H1 (cell line): ENCODE results near the gene PLK1. TPM values are rescaled to one million over a fixed set of nuclear protein-coding genes. Genes with fewer than 3 reads are reported as not detected.

Experiments
- CTCF ChIA-PET: fragments of 300-600 bp; sonication (Branson Sonifier 250); formaldehyde crosslinking; loops from one replicate; lab custom pipeline; 2021; ENCODE audit not compliant: partially characterized antibody; lab: Charles Lee
- POLR2A ChIA-PET: fragments of 300-600 bp; sonication (Branson Sonifier 250); formaldehyde crosslinking; loops from one replicate; lab custom pipeline; 2021; ENCODE audit warnings: inconsistent platforms; ENCODE audit not compliant: partially characterized antibody; lab: Charles Lee
- DNase-seq, 2 experiments: peaks; one replicate each; pipeline versions ENCODE4 v3.0.0 to v3.0.0-alpha.2; 2010 to 2022; ENCODE audit warnings: low spot score in 2 of 2, low read depth in 1 of 2, mixed read lengths in 1 of 2
- FAIRE-seq: peaks from 2 replicates; lab custom pipeline; 2011; peaks lifted over from hg19 to GRCh38; lab: Jason Lieb, UNC
- H2AFZ ChIP-seq: 2 replicates; pipeline ENCODE4 v1.8.1; 2012; ENCODE audit warnings: low read length, inconsistent platforms
- H2AK5ac ChIP-seq: 2 replicates; pipeline ENCODE4 v1.6.1; 2013; ENCODE audit warnings: low read depth, low read length
- H2BK120ac ChIP-seq: replicated peaks from 2 replicates; pipeline ENCODE3; 2013; ENCODE audit warnings: low read depth, low read length, inconsistent platforms
- H2BK12ac ChIP-seq: 2 replicates; pipeline ENCODE4 v1.6.1; 2013; ENCODE audit warnings: low read depth, low read length
- H2BK15ac ChIP-seq: 2 replicates; pipeline ENCODE4 v1.6.1; 2013; ENCODE audit warnings: low read length
- H2BK20ac ChIP-seq: 2 replicates; pipeline ENCODE4 v1.6.1; 2013; ENCODE audit warnings: low read length
- H2BK5ac ChIP-seq: 2 replicates; pipeline ENCODE4 v1.6.1; 2013; ENCODE audit warnings: low read depth, low read length
- H3K14ac ChIP-seq: 2 replicates; pipeline ENCODE4 v1.6.1; 2013; ENCODE audit warnings: inconsistent platforms; ENCODE audit not compliant: insufficient read length
- H3K18ac ChIP-seq: 2 replicates; pipeline ENCODE4 v1.6.1; 2013; ENCODE audit warnings: low read length; ENCODE audit errors: extremely low read depth
- H3K23ac ChIP-seq: 2 replicates; pipeline ENCODE4 v1.6.1; 2013; ENCODE audit warnings: inconsistent platforms; ENCODE audit not compliant: insufficient read length
- H3K23me2 ChIP-seq: 2 replicates; pipeline ENCODE4 v1.6.1; 2013; ENCODE audit warnings: low read depth, low read length
- H3K27ac ChIP-seq: 2 replicates; pipeline ENCODE4 v1.6.1; 2011; ENCODE audit warnings: low read depth, low read length, inconsistent platforms
- H3K27me3 ChIP-seq, 4 experiments: replicated peaks in 1 of 4; 1 replicate in 1 of 4; 2 replicates in 3 of 4; pipeline versions ENCODE4 v1.6.1 to v1.8.1; 2011 to 2013; ENCODE audit warnings: low read length in 3 of 4, mild to moderate bottlenecking in 3 of 4, inconsistent platforms in 2 of 4, mixed read lengths in 2 of 4, moderate library complexity in 1 of 4; ENCODE audit not compliant: control insufficient read depth in 3 of 4, insufficient read depth in 3 of 4; ENCODE audit errors: extremely low read depth in 1 of 4
- H3K36me3 ChIP-seq, 4 experiments: 2 replicates each; pipeline versions ENCODE4 v1.6.1 to v1.8.1; 2011 to 2013; ENCODE audit warnings: mild to moderate bottlenecking in 4 of 4, low read length in 3 of 4, moderate library complexity in 2 of 4, control low read depth in 1 of 4, inconsistent platforms in 1 of 4; ENCODE audit not compliant: insufficient read depth in 4 of 4, control insufficient read depth in 2 of 4
- H3K4ac ChIP-seq: replicated peaks from 2 replicates; pipeline ENCODE3; 2013; ENCODE audit warnings: low read length, low read depth, mixed read lengths, inconsistent platforms; ENCODE audit not compliant: insufficient read length
- H3K4me1 ChIP-seq, 4 experiments: replicated peaks in 1 of 4; 1 replicate in 1 of 4; 2 replicates in 3 of 4; pipeline versions ENCODE4 v1.6.1 to v1.8.1; 2011 to 2013; ENCODE audit warnings: low read length in 3 of 4, inconsistent platforms in 2 of 4, mixed read lengths in 1 of 4; ENCODE audit not compliant: insufficient read depth in 4 of 4, control insufficient read depth in 3 of 4
- H3K4me2 ChIP-seq, 2 experiments: 2 replicates each; pipeline versions ENCODE4 v1.6.1 to v1.8.1; 2011 to 2013; ENCODE audit warnings: low read depth in 2 of 2, low read length in 2 of 2, control low read depth in 1 of 2, inconsistent platforms in 1 of 2, mild to moderate bottlenecking in 1 of 2; ENCODE audit not compliant: insufficient read depth in 1 of 2
- H3K4me3 ChIP-seq, 4 experiments: fragments of 200-600, 300-600 bp in 1 of 4; sonication (generic), shearing (Covaris generic), sonication (Bioruptor Twin) in 1 of 4; 2 replicates each; pipeline versions ENCODE4 v1.5.1 to v1.8.1; 2011 to 2016; ENCODE audit warnings: low read length in 4 of 4, low read depth in 3 of 4, control low read depth in 2 of 4, inconsistent platforms in 2 of 4, mild to moderate bottlenecking in 2 of 4, mixed read lengths in 1 of 4, moderate library complexity in 1 of 4; ENCODE audit not compliant: insufficient read depth in 2 of 4; ENCODE audit errors: extremely low read depth in 1 of 4
- H3K56ac ChIP-seq: replicated peaks from 2 replicates; pipeline ENCODE3; 2013; ENCODE audit warnings: low read depth, mild to moderate bottlenecking, mixed read lengths, low read length, inconsistent platforms; ENCODE audit not compliant: insufficient read length
- H3K79me1 ChIP-seq: 2 replicates; pipeline ENCODE4 v1.6.1; 2013; ENCODE audit warnings: low read depth, low read length, control low read depth
- H3K79me2 ChIP-seq, 2 experiments: 2 replicates each; pipeline versions ENCODE4 v1.6.1 to v1.8.1; 2012 to 2013; ENCODE audit warnings: low read length in 2 of 2, mild to moderate bottlenecking in 2 of 2, inconsistent platforms in 1 of 2; ENCODE audit not compliant: insufficient read depth in 2 of 2, control insufficient read depth in 1 of 2
- H3K9ac ChIP-seq, 4 experiments: replicated peaks in 1 of 4; 1 replicate in 1 of 4; 2 replicates in 3 of 4; pipeline versions ENCODE4 v1.6.1 to v1.8.1; 2011 to 2013; ENCODE audit warnings: low read depth in 3 of 4, low read length in 3 of 4, control low read depth in 2 of 4, mild to moderate bottlenecking in 2 of 4, moderate library complexity in 2 of 4, inconsistent platforms in 1 of 4; ENCODE audit errors: extremely low read depth in 1 of 4
- H3K9me3 ChIP-seq, 2 experiments: 2 replicates each; pipeline versions ENCODE4 v1.6.1 to v1.8.1; 2012 to 2013; ENCODE audit warnings: mild to moderate bottlenecking in 2 of 2, moderate library complexity in 2 of 2, control low read depth in 1 of 2, inconsistent platforms in 1 of 2, low read depth in 1 of 2, low read length in 1 of 2, mixed read lengths in 1 of 2; ENCODE audit not compliant: insufficient read depth in 2 of 2
- H4K20me1 ChIP-seq, 2 experiments: replicated peaks in 1 of 2; 2 replicates each; pipeline versions ENCODE3 to v1.8.1; 2011 to 2013; ENCODE audit warnings: inconsistent platforms in 2 of 2, low read length in 2 of 2, mild to moderate bottlenecking in 1 of 2; ENCODE audit not compliant: insufficient read depth in 2 of 2, control insufficient read depth in 1 of 2
- H4K5ac ChIP-seq: 2 replicates; pipeline ENCODE4 v1.6.1; 2013; ENCODE audit warnings: low read length, low read depth, mixed read lengths, inconsistent platforms; ENCODE audit not compliant: insufficient read length
- H4K8ac ChIP-seq: 2 replicates; pipeline ENCODE4 v1.8.0; 2013; ENCODE audit warnings: mild to moderate bottlenecking, moderate library complexity, low read length, inconsistent platforms; ENCODE audit not compliant: insufficient read depth; ENCODE audit errors: extremely low read depth
- H4K91ac ChIP-seq: replicated peaks from 2 replicates; pipeline ENCODE3; 2013; ENCODE audit warnings: low read length, mixed read lengths, inconsistent platforms; ENCODE audit not compliant: insufficient read length
- POLR2A ChIP-seq, 2 experiments: IDR thresholded peaks; 1 replicate in 1 of 2; 2 replicates in 1 of 2; pipeline ENCODE4 v1.6.1; 2011; ENCODE audit warnings: low read depth in 2 of 2, low read length in 2 of 2, mild to moderate bottlenecking in 2 of 2; ENCODE audit errors: control extremely low read depth in 1 of 2
- POLR2AphosphoS5 ChIP-seq: IDR thresholded peaks from 2 replicates; pipeline ENCODE4 v1.6.1; 2011; ENCODE audit warnings: low read depth, low read length
- SUZ12 ChIP-seq: fragments of 200-600 bp; sonication (generic); IDR thresholded peaks from 2 replicates; pipeline ENCODE4 v1.6.1; 2012; ENCODE audit warnings: mild to moderate bottlenecking, inconsistent platforms, low read length, moderate library complexity, mixed read lengths
- WGBS, 2 experiments: shearing (Covaris generic) in 1 of 2; methylation state at CpG; one replicate each; pipeline versions ENCODE4 v1.1.6 to v1.1.7; 2013 to 2015; ENCODE audit warnings: low lambda C conversion rate in 2 of 2, mixed read lengths in 2 of 2, inconsistent platforms in 1 of 2, low coverage in 1 of 2, missing lambda C conversion rate in 1 of 2; ENCODE audit not compliant: insufficient replicate concordance in 2 of 2, insufficient coverage in 1 of 2, insufficient read length in 1 of 2; ENCODE audit errors: extremely low coverage in 1 of 2, missing lambda C conversion rate in 1 of 2; 5-methylcytosine and 5-hydroxymethylcytosine counted together
- polyA plus RNA-seq, 7 experiments: library from polyadenylated mRNA; depleted of rRNA in 3 of 7; stranded (reverse) in 5 of 7; unstranded in 2 of 7; fragments of >200 nt in 5 of 7; fragments of 200-250 nt in 2 of 7; gene quantifications; 1 replicate in 5 of 7; 2 replicates in 1 of 7; 4 replicates in 1 of 7; pipeline versions ENCODE4 v1.2.1 to v1.2.3, GENCODE V29; 2011 to 2013; ENCODE audit warnings: missing spikeins in 2 of 7, mixed read lengths in 2 of 7
- total RNA-seq: library from RNA; stranded (reverse); fragmentation: NEBNext Ultra II Directional; extraction: Animal tissue kit (Norgen Biotek cat#: 25700); gene quantifications from 2 replicates; pipeline ENCODE4 v1.2.1, GENCODE V29; 2021

PLK1 gene
- total and polyA plus RNA-seq, 2 of the 8 experiments (the other 6 are each of a cell fraction or from before 2014, with no cell fraction given), result 127 to 139 TPM

DNA sequence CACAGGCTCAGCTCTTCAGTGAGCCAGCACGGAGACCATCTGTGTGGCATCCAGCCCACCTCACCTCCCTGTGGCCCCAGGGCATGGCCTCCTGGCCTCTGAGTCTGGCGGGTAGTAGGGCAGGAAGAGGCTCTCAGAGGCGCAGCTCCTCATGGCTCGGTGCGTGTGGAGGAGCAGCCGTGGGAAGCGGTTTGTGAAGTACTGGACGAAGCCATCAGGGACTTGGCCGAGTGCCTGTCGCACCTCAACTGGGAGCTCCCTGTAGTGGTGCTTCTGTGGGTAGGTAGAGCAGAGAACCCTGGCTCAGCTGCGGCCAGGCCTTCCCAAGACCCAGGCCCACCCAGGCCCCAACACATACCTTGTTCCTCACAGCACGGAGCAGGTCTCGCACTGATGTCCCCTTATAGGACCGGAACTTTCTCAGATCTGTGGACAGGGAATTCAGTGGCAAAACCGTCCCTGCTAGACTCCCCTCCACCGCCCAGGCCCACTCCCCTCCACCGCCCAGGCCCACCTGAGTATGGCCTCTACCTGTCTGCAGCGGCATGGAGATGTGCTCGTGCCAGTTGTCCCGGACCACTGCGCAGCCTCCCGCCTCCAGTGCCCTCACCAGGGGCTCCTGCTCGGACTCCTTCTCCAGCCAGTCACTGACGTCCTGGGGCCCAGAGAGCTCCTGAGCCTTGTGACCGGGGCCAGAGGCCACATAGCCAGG is 12.2 kb downstream of the PLK1 start:
- FAIRE-seq (no peak), DNase-seq (no peak)
- Histone ChIP-seq H4K91ac (no peak overlapping the region), H2BK20ac (no peak overlapping the region), H2AFZ (no peak overlapping the region), H3K4ac (no peak overlapping the region), H2BK15ac (no peak overlapping the region), H4K5ac (no peak overlapping the region), H3K79me1 (no peaks in the 10 kb centered on the region), H3K36me3 (peaks cover 25 to 55% (median 50%) of the 10 kb centered on the region in 4 experiments), H3K4me3 (no peak overlapping the region), H3K4me2 (no peak overlapping the region), H3K4me1 (peaks cover 0 to 5% (median 4%) of the 10 kb centered on the region in 4 experiments; a peak in 5 of 7 replicates), H3K18ac (no peak overlapping the region), H3K14ac (no peak overlapping the region), H2BK120ac (no peak overlapping the region), H3K23me2 (peaks cover 7% of the 10 kb centered on the region; the same call in 1 of the 2 replicates), H3K27me3 (no peaks in the 10 kb centered on the region), H3K56ac (no peak overlapping the region), H3K9me3 (no peaks in the 10 kb centered on the region), H2BK12ac (no peak overlapping the region), H3K23ac (no peak overlapping the region), H4K8ac (no peak overlapping the region), H3K9ac (no peak overlapping the region), H3K79me2 (no peaks in the 10 kb centered on the region), H2AK5ac (no peak overlapping the region), H3K27ac (no peak overlapping the region), H2BK5ac (no peak overlapping the region), H4K20me1 (peaks cover 7 to 10% of the 10 kb centered on the region in 2 experiments)
- POLR2A ChIA-PET, result interaction anchor here (0.6 to 12.9 kb wide), 4 partner anchors 10 to 1679 kb away, joined by 3 to 230 read pairs (median 7); partner anchors contain the start of gene PLK1
- WGBS, 2 experiments, result 94% methylated on average over 25 of the region's 25 CpGs; no CpG with 5 or more reads in 1 of the 2 experiments
- TF ChIP-seq POLR2A (IDR thresholded peaks at IDR 0.05; ENCODE audit: control extremely low read depth in 1 of 2, low read depth in 2 of 2, low read length in 2 of 2), result peak in 1 of 2 experiments; percentile 42; a peak in 1 of 3 replicates
- TF ChIP-seq SUZ12, result no peak
- TF ChIP-seq POLR2AphosphoS5, result 0 out of 2 replicates have a peak, but pooled peaks have one; percentile 21
- CTCF ChIA-PET, result interaction anchor here (0.9 to 5.1 kb wide), 4 partner anchors 8 to 37 kb away, joined by 3 to 43 read pairs (median 5); partner anchors contain the start of gene PLK1
